ENCODE data around the gene CD300A.
A peak's percentile ranks its signal among the peaks of the same experiment; 100 is the strongest.

The CD300A gene

DNA sequence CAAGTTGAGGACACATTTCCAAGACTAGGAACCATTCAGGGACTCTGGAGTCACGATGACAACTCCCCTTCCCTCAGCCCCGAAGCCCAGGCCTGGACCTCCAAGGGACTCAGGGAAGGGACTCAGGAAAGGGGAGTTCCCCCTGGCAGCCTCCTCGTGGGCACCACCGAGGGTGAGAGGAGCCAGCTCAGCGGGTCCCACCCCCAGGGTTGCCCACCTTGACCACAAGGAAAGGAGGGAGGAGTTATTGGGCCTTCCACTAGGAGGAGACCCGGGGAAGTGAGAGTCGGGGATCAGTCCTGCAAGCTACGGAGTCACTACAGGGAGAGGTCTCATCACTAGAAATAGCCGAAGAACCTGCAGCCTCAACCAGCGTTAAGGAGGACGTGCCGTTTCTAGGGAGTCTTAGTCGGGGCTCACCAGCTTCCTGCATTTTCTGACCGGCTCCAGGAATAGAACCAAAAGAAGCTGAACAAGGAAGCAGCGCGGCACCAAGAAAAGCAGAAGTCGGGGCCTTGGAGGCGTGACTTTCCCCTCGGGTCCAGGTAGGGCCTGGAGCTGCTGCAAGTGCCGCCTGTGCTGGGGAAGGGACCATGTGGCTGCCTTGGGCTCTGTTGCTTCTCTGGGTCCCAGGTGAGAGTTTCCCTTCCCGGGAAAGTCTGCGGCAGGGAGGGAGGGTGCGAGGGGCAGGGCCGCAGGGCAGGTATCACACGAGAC lies at the start of gene CD300A:
TSS of gene CD300A (plus strand) at position 524 of the 717 bp plus-strand sequence. CDS start at position 594, 70 bp downstream.
- Histone ChIP-seq H3K36me3 (ENCODE audit: control insufficient read depth in 2 of 2, insufficient read depth in 2 of 2, low read length in 2 of 2) (no peaks in the 10 kb centered on the region), H3K9me3 (ENCODE audit: control insufficient read depth in 2 of 2, low read length in 2 of 2) (no peaks in the 10 kb centered on the region), H3K4me3 (ENCODE audit: low read length in 2 of 2) (peak within 1 kb of the TSS; percentile 63 to 71), H3K27ac (ENCODE audit: low read depth in 2 of 2, low read length in 2 of 2) (peak within 1 kb of the TSS; percentile 68 to 77), H3K27me3 (ENCODE audit: control insufficient read depth in 2 of 2, insufficient read depth in 2 of 2, low read length in 2 of 2) (no peaks in the 10 kb centered on the region), H3K9ac (ENCODE audit: low read depth in 1 of 2, low read length in 2 of 2) (peak within 1 kb of the TSS; percentile 34 to 50), H3K4me1 (ENCODE audit: control insufficient read depth in 2 of 2, insufficient read depth in 2 of 2, low read length in 2 of 2) (peaks cover 8 to 11% of the 10 kb centered on the region in 2 donors)

DNA sequence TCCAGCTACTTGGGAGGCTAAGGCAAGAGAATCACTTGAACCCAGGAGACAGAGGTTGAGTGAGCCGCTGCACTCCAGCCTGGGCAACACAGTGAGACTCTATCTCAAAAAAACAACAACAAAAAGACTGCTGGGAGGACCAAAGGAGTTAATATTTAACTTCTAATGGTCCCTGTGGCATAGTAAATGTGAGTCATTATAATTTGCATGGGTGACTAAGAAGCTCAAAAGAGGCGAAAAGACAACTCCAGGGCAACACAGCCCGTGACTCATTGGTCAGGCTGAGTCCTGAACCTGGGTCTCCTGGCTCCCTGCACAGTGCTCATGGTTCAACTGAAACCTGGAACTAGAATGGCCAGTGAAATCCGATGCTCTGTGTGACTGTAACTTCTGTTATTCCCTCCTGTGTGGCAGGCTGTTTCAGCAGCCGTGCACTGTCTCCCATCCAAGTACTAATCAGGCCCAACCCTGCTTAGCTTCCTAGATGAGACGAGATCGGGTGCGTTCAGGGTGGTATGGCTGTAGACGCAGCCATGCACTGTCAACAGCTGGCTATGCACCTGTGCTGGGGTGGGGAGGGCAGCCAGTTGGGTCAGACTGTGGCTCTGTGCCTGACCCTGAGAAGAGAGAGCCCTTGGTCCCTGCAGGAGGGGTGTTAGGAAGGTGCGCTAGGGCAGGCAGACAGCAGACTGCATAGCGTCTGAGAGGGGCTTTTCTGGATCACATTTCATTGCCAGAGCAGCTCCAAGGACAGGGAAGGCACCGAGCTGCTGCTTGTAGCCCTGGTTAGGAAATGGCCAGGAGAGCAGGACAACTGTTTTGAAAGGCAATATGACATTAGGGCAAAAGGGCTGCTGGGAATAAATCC lies 49.0 kb upstream of the CD300A start:
- Histone ChIP-seq H3K9ac (ENCODE audit: low read depth in 1 of 2, low read length in 2 of 2) (peak overlapping the region in 1 of 2 donors; percentile 56), H3K9me3 (ENCODE audit: control insufficient read depth in 2 of 2, low read length in 2 of 2) (no peaks in the 10 kb centered on the region), H3K4me1 (ENCODE audit: control insufficient read depth in 2 of 2, insufficient read depth in 2 of 2, low read length in 2 of 2) (peaks cover 22 to 29% of the 10 kb centered on the region in 2 donors), H3K27ac (ENCODE audit: low read depth in 2 of 2, low read length in 2 of 2) (peak overlapping the region; percentile 82 to 83), H3K36me3 (ENCODE audit: control insufficient read depth in 2 of 2, insufficient read depth in 2 of 2, low read length in 2 of 2) (no peaks in the 10 kb centered on the region), H3K27me3 (ENCODE audit: control insufficient read depth in 2 of 2, insufficient read depth in 2 of 2, low read length in 2 of 2) (no peaks in the 10 kb centered on the region), H3K4me3 (ENCODE audit: low read length in 2 of 2) (peak overlapping the region; percentile 11 to 56)

DNA sequence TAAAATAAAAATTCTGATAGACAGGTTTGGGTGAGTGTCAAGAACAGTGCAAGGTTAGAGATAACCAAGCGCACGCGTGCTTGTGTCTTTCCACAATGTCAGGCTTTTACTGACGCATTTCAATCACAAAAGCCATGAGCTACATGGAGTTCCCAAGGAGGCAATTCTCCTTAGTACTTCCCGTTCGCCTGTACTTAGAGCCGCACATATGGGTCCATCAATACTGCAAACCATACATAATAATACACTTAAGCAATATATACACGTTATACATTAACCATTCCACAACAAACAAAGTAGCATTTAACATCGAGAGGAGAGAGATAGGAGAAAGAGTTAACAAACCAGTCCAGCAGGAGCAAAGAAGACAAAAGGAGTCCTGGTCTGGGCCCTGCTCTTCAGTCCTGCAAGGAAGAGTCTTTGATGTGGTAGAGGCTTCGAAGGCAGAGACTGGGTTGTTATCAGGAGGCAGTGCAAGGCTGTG lies 46.5 kb upstream of the CD300A start:
- Histone ChIP-seq H3K27ac (ENCODE audit: low read depth in 2 of 2, low read length in 2 of 2) (peak overlapping the region; percentile 34 to 75), H3K4me1 (ENCODE audit: control insufficient read depth in 2 of 2, insufficient read depth in 2 of 2, low read length in 2 of 2) (peaks cover 22 to 29% of the 10 kb centered on the region in 2 donors), H3K9ac (ENCODE audit: low read depth in 1 of 2, low read length in 2 of 2) (peak overlapping the region in 1 of 2 donors; percentile 5)

DNA sequence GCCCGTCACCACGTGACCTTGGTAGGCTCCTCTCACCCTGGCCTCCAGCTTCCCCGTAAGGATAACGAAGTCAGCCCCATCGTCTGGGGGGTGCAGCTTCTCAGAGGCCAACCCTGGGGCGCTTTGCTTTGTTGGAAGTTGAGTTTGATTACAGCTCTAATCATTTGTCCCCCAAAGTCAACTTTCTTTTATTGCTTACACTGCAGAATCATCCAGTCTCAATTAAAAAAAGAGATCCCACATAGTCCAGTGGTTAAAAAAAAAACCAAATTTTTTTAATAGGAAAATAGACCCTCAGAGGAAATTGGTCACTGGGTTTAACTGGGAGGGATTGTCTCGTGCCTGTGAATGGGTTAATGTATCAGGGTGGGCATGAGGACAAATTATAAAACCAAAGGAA lies 42.3 kb upstream of the CD300A start:
- no peaks in the 10 kb centered on the region for H3K27me3 ChIP-seq (ENCODE audit: control insufficient read depth in 2 of 2, insufficient read depth in 2 of 2, low read length in 2 of 2)
- no peaks in the 10 kb centered on the region for H3K36me3 ChIP-seq (ENCODE audit: control insufficient read depth in 2 of 2, insufficient read depth in 2 of 2, low read length in 2 of 2)
- H3K9me3 ChIP-seq (ENCODE audit: control insufficient read depth in 2 of 2, low read length in 2 of 2): no peaks in the 10 kb centered on the region
- no peak overlapping the region for H3K9ac ChIP-seq (ENCODE audit: low read depth in 1 of 2, low read length in 2 of 2)
- peaks cover 21 to 31% of the 10 kb centered on the region in 2 donors for H3K4me1 ChIP-seq (ENCODE audit: control insufficient read depth in 2 of 2, insufficient read depth in 2 of 2, low read length in 2 of 2)
- no peak overlapping the region for H3K4me3 ChIP-seq (ENCODE audit: low read length in 2 of 2)
- H3K27ac ChIP-seq (ENCODE audit: low read depth in 2 of 2, low read length in 2 of 2): no peak overlapping the region

More for the DNA sequence above, 46.5 kb upstream of the CD300A start:
- no peak overlapping the region for H3K4me3 ChIP-seq (ENCODE audit: low read length in 2 of 2)
- H3K9me3 ChIP-seq (ENCODE audit: control insufficient read depth in 2 of 2, low read length in 2 of 2): no peaks in the 10 kb centered on the region
- no peaks in the 10 kb centered on the region for H3K27me3 ChIP-seq (ENCODE audit: control insufficient read depth in 2 of 2, insufficient read depth in 2 of 2, low read length in 2 of 2)
- H3K36me3 ChIP-seq (ENCODE audit: control insufficient read depth in 2 of 2, insufficient read depth in 2 of 2, low read length in 2 of 2): no peaks in the 10 kb centered on the region

DNA sequence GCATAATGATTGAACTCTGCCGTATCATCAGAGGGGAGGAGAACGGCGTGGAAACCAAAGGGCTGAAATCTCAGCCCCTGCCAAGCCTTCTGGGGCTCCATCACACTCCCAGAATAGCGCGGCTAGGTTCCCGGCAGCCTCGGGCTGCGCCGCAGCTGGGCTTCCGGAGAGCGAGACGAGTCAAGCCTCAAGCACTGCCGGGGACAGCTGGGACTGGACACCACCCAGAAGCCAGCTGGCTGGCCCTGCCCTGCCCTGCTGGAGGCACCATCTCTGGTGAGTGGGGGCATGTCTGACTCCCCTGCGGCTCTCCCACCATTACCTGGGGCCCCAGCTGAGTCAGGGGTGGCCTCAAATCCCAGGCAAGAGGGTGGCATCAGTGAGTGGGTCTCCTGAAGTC lies 41.8 kb upstream of the CD300A start:
- Histone ChIP-seq H3K27ac (ENCODE audit: low read depth in 2 of 2, low read length in 2 of 2) (no peak overlapping the region), H3K4me1 (ENCODE audit: control insufficient read depth in 2 of 2, insufficient read depth in 2 of 2, low read length in 2 of 2) (peaks cover 23 to 31% of the 10 kb centered on the region in 2 donors), H3K27me3 (ENCODE audit: control insufficient read depth in 2 of 2, insufficient read depth in 2 of 2, low read length in 2 of 2) (no peaks in the 10 kb centered on the region), H3K9me3 (ENCODE audit: control insufficient read depth in 2 of 2, low read length in 2 of 2) (no peaks in the 10 kb centered on the region), H3K36me3 (ENCODE audit: control insufficient read depth in 2 of 2, insufficient read depth in 2 of 2, low read length in 2 of 2) (no peaks in the 10 kb centered on the region), H3K4me3 (ENCODE audit: low read length in 2 of 2) (no peak overlapping the region), H3K9ac (ENCODE audit: low read depth in 1 of 2, low read length in 2 of 2) (no peak overlapping the region)

DNA sequence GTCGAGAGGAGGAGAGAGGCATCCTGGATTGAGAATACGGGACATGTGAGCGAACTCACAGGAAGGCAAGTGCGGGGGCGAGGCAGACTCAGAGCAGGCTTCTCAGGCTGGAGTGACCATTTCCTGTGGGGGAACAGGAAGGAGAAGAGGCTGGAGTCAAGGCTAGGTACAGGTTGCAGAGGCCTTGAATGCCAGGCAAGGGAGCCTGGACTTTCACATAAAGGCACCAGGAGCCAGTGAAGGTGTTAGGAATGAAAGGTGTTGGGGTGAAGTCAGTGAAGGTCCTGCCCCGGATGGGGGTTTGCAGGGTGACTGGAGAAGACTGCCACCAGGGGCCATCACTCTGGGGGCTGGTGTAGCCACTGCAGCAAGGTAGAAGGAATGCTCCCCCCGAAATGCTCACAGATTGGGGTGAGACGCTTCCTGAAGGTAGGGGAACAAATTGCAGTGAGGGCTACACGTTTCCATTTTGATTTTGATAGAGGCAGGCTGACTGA lies 39.8 kb upstream of the CD300A start:
- peak overlapping the region in 1 of 2 donors; percentile 1 for H3K4me3 ChIP-seq (ENCODE audit: low read length in 2 of 2)
- peak overlapping the region; percentile 83 to 94 for H3K27ac ChIP-seq (ENCODE audit: low read depth in 2 of 2, low read length in 2 of 2)
- H3K27me3 ChIP-seq (ENCODE audit: control insufficient read depth in 2 of 2, insufficient read depth in 2 of 2, low read length in 2 of 2): no peaks in the 10 kb centered on the region
- H3K9ac ChIP-seq (ENCODE audit: low read depth in 1 of 2, low read length in 2 of 2): no peak overlapping the region
- H3K36me3 ChIP-seq (ENCODE audit: control insufficient read depth in 2 of 2, insufficient read depth in 2 of 2, low read length in 2 of 2): no peaks in the 10 kb centered on the region
- peaks cover 34 to 39% of the 10 kb centered on the region in 2 donors for H3K4me1 ChIP-seq (ENCODE audit: control insufficient read depth in 2 of 2, insufficient read depth in 2 of 2, low read length in 2 of 2)
- no peaks in the 10 kb centered on the region for H3K9me3 ChIP-seq (ENCODE audit: control insufficient read depth in 2 of 2, low read length in 2 of 2)

DNA sequence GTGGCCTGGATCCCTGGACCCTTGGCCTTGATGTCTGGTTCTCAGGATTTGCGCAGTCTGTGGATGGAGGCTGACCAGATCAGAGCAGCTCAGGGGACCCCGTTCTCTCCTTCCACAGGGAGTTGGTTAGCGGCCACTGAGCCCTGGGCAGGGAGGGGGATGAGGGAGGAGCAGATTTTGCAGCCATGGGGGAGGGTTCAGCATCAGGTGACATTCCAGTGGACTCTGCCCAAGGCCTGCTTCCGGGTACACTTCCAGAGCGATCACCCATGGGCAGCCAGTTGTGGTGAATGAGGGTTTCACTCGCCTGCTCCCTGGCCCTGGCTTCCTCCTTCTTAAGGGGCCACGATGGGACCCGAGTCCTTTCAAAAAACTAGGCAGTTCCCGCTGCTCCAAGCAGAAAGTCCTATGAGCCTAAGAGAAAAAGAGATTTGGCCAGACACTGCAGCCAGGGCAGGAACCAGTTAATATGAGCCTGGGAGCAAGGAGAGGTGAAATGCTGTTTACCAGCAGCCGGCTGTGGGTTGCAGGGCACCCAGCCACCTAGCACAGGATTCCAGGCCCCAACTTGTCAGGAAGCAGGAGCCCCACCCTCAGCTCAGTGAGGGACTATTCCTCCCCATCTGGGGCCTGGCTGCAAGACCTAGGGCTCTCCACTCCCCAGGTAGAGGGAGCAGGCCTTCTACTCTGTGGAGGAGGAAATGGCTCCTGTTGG lies 39.2 kb upstream of the CD300A start:
- Histone ChIP-seq H3K4me1 (ENCODE audit: control insufficient read depth in 2 of 2, insufficient read depth in 2 of 2, low read length in 2 of 2) (peaks cover 35 to 39% of the 10 kb centered on the region in 2 donors), H3K4me3 (ENCODE audit: low read length in 2 of 2) (peak overlapping the region in 1 of 2 donors; percentile 1), H3K9ac (ENCODE audit: low read depth in 1 of 2, low read length in 2 of 2) (peak overlapping the region; percentile 32 to 44)

DNA sequence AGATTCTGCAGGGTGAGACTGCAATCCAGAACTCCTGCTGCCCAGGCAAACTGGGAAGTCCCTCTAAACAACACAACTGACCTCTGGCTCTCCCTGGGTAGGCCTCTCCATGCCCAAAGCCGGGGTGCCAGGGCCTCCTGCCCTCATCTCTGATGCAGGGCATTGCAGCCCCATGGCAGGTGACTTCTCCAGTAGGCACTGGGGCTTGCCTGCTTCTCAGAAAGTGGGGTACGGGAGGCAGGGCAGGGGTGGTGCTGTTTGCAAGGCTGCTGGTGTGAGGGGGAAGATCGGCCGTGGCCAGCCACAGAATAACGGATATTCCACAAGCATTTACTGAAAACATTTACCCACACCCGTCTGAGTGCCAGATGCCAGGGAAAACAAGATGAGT lies 38.7 kb upstream of the CD300A start:
- Histone ChIP-seq H3K27ac (ENCODE audit: low read depth in 2 of 2, low read length in 2 of 2) (peak overlapping the region; percentile 83 to 94), H3K9ac (ENCODE audit: low read depth in 1 of 2, low read length in 2 of 2) (peak overlapping the region; percentile 32 to 44), H3K27me3 (ENCODE audit: control insufficient read depth in 2 of 2, insufficient read depth in 2 of 2, low read length in 2 of 2) (no peaks in the 10 kb centered on the region), H3K4me1 (ENCODE audit: control insufficient read depth in 2 of 2, insufficient read depth in 2 of 2, low read length in 2 of 2) (peaks cover 35 to 39% of the 10 kb centered on the region in 2 donors), H3K4me3 (ENCODE audit: low read length in 2 of 2) (no peak overlapping the region), H3K36me3 (ENCODE audit: control insufficient read depth in 2 of 2, insufficient read depth in 2 of 2, low read length in 2 of 2) (no peaks in the 10 kb centered on the region), H3K9me3 (ENCODE audit: control insufficient read depth in 2 of 2, low read length in 2 of 2) (no peaks in the 10 kb centered on the region)

More for the DNA sequence above, 39.2 kb upstream of the CD300A start:
- no peaks in the 10 kb centered on the region for H3K36me3 ChIP-seq (ENCODE audit: control insufficient read depth in 2 of 2, insufficient read depth in 2 of 2, low read length in 2 of 2)
- H3K27me3 ChIP-seq (ENCODE audit: control insufficient read depth in 2 of 2, insufficient read depth in 2 of 2, low read length in 2 of 2): no peaks in the 10 kb centered on the region
- H3K9me3 ChIP-seq (ENCODE audit: control insufficient read depth in 2 of 2, low read length in 2 of 2): no peaks in the 10 kb centered on the region
- H3K27ac ChIP-seq (ENCODE audit: low read depth in 2 of 2, low read length in 2 of 2): peak overlapping the region; percentile 83 to 94

DNA sequence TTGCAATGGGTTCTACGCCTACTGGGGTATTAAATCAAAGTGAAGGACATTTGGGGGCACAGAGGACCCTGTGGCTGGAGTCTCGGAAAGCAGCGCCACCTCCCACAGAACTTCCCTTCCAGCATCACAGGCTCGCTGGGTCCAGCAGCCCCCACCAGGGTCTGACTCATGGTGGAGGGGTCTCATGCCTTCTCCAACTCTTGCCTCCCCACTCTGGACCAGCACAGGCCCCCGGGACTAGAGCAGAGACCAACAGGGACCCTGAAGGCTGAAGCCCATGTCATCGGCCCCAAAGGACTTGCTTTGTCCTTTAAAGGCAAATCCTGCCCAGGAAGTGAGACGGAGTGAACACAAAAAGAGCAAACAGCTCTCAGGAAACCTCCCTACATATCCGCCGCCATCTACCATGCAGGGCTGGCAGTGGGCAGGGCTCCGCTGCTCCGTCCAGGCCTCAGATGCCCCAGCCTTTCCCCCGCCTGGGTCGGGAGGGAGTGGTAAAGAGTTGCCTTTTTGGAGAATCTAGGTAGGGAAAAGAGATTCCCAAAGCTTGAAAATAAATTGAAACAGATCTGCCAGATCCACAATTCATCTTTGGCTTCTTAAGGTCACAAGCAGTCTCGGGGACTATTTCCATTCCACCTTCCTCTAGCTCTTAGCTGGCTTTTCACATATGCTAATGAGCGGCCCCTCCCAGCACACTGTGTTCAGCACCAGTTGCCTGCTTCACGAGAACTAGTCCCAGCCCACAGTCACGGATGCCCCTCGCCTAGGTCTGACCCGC lies 36.6 kb upstream of the CD300A start:
- H3K4me3 ChIP-seq (ENCODE audit: low read length in 2 of 2): peak overlapping the region; percentile 81 to 85

More for the DNA sequence above, 36.6 kb upstream of the CD300A start:
- Histone ChIP-seq H3K27me3 (ENCODE audit: control insufficient read depth in 2 of 2, insufficient read depth in 2 of 2, low read length in 2 of 2) (no peaks in the 10 kb centered on the region), H3K9ac (ENCODE audit: low read depth in 1 of 2, low read length in 2 of 2) (peak overlapping the region; percentile 94 to 97), H3K9me3 (ENCODE audit: control insufficient read depth in 2 of 2, low read length in 2 of 2) (no peaks in the 10 kb centered on the region), H3K27ac (ENCODE audit: low read depth in 2 of 2, low read length in 2 of 2) (peak overlapping the region; percentile 99), H3K36me3 (ENCODE audit: control insufficient read depth in 2 of 2, insufficient read depth in 2 of 2, low read length in 2 of 2) (no peaks in the 10 kb centered on the region), H3K4me1 (ENCODE audit: control insufficient read depth in 2 of 2, insufficient read depth in 2 of 2, low read length in 2 of 2) (peaks cover 35 to 49% of the 10 kb centered on the region in 2 donors)
